SK-N-SH (cell line): ENCODE measurements around the gene TXNDC12. TPM values are rescaled to one million over a fixed set of nuclear protein-coding genes. Genes with fewer than 3 reads are reported as not detected.

Experiments
- CTCF ChIA-PET: fragments of 300-600, 350-600 bp; formaldehyde crosslinking; extraction: SDS; loops from one replicate; lab custom pipeline; 2021; lab: Yijun Ruan, JAX
- POLR2A ChIA-PET: fragments of 350-600 bp; sonication (Branson Sonifier 250); formaldehyde crosslinking; extraction: SDS; loops from one replicate; lab custom pipeline; 2020; ENCODE audit warnings: antibody characterized with exemption, inconsistent platforms; lab: Yijun Ruan, JAX
- DNase-seq: peaks from one replicate; pipeline ENCODE4 v3.0.0; 2012
- H2AFZ ChIP-seq: fragments of 200-600 bp; sonication (generic); 2 replicates; pipeline ENCODE4 v1.8.1; 2016; ENCODE audit warnings: antibody characterized with exemption, mild to moderate bottlenecking, low read depth
- H3F3A ChIP-seq: fragments of 200-600 bp; sonication (generic); replicated peaks from 2 replicates; pipeline ENCODE3; 2016; ENCODE audit warnings: antibody characterized with exemption, mild to moderate bottlenecking; ENCODE audit not compliant: insufficient read depth
- H3K27ac ChIP-seq, 2 experiments: fragments of 200-500 bp in 1 of 2; fragments of 200-600 bp in 1 of 2; sonication (Bioruptor generic) in 1 of 2; sonication (generic), shearing (Covaris generic) in 1 of 2; 2 replicates each; pipeline versions ENCODE4 v1.5.1 to v1.6.1; 2014 to 2016; ENCODE audit warnings: low read depth in 2 of 2, inconsistent platforms in 1 of 2, low read length in 1 of 2, mild to moderate bottlenecking in 1 of 2, mixed read lengths in 1 of 2
- H3K27me3 ChIP-seq: fragments of 200-600 bp; sonication (generic), shearing (Covaris generic); 2 replicates; pipeline ENCODE4 v1.6.1; 2016; ENCODE audit warnings: mixed run types; ENCODE audit not compliant: insufficient read depth
- H3K36me3 ChIP-seq, 2 experiments: fragments of 200-500 bp in 1 of 2; fragments of 200-600 bp in 1 of 2; sonication (Bioruptor generic) in 1 of 2; sonication (generic) in 1 of 2; replicated peaks in 1 of 2; 2 replicates each; pipeline versions ENCODE3 to v1.5.1; 2014 to 2016; ENCODE audit warnings: low read length in 1 of 2, mild to moderate bottlenecking in 1 of 2; ENCODE audit not compliant: insufficient read depth in 2 of 2, control insufficient read depth in 1 of 2
- H3K4me1 ChIP-seq, 2 experiments: fragments of 200-500 bp in 1 of 2; fragments of 200-600 bp in 1 of 2; sonication (Bioruptor generic) in 1 of 2; sonication (generic), shearing (Covaris generic) in 1 of 2; 2 replicates each; pipeline versions ENCODE4 v1.5.1 to v1.6.1; 2014 to 2016; ENCODE audit warnings: low read depth in 1 of 2, low read length in 1 of 2, mixed run types in 1 of 2; ENCODE audit not compliant: insufficient read depth in 2 of 2, control insufficient read depth in 1 of 2
- H3K4me2 ChIP-seq: fragments of 200-600 bp; sonication (generic), shearing (Covaris generic); 2 replicates; pipeline ENCODE4 v1.6.1; 2017; ENCODE audit warnings: mixed run types
- H3K4me3 ChIP-seq, 2 experiments: fragments of 200-500 bp in 1 of 2; fragments of 200-600 bp in 1 of 2; sonication (Bioruptor generic) in 1 of 2; sonication (generic), shearing (Covaris generic) in 1 of 2; 2 replicates each; pipeline versions ENCODE4 v1.5.1 to v1.8.1; 2014 to 2016; ENCODE audit warnings: low read depth in 2 of 2, inconsistent platforms in 1 of 2, low read length in 1 of 2, mild to moderate bottlenecking in 1 of 2, mixed read lengths in 1 of 2, moderate library complexity in 1 of 2
- H3K79me2 ChIP-seq: fragments of 200-600 bp; sonication (generic); 2 replicates; pipeline ENCODE4 v1.8.1; 2017; ENCODE audit warnings: mild to moderate bottlenecking; ENCODE audit not compliant: insufficient read depth
- H3K9ac ChIP-seq: fragments of 200-600 bp; sonication (generic); 2 replicates; pipeline ENCODE4 v1.6.1; 2017; ENCODE audit warnings: mixed run types
- H3K9me2 ChIP-seq: fragments of 200-600 bp; sonication (generic); 2 replicates; pipeline ENCODE4 v1.6.1; 2017; ENCODE audit warnings: mixed run types
- H3K9me3 ChIP-seq: fragments of 200-600 bp; sonication (generic); 2 replicates; pipeline ENCODE4 v1.6.1; 2017; ENCODE audit warnings: mixed run types, mild to moderate bottlenecking, moderate library complexity
- H4K20me1 ChIP-seq: fragments of 200-600 bp; sonication (generic); 2 replicates; pipeline ENCODE4 v1.6.1; 2017; ENCODE audit warnings: mild to moderate bottlenecking, mixed run types; ENCODE audit not compliant: insufficient read depth
- CTCF ChIP-seq: fragments of 200-600 bp; sonication (generic); IDR thresholded peaks from 2 replicates; pipeline ENCODE4 v1.6.1; 2017; ENCODE audit warnings: antibody characterized with exemption, mild to moderate bottlenecking, moderate library complexity
- ELF1 ChIP-seq: IDR thresholded peaks from 2 replicates; pipeline ENCODE4 v1.4.0; 2012
- EP300 ChIP-seq, 2 experiments: IDR thresholded peaks; 2 replicates each; pipeline versions ENCODE4 v1.4.0 to v1.6.1; 2012; ENCODE audit warnings: borderline replicate concordance in 1 of 2, low read depth in 1 of 2, low read length in 1 of 2
- FOXJ3 ChIP-seq: sonication (generic); formaldehyde crosslinking; IDR thresholded peaks from 2 replicates; pipeline ENCODE4 v1.5.1; 2020; ENCODE audit warnings: mild to moderate bottlenecking, missing genetic modification reagents
- GATA2 ChIP-seq: sonication (generic); formaldehyde crosslinking; IDR thresholded peaks from 2 replicates; pipeline ENCODE4 v1.5.0; 2020; ENCODE audit warnings: mild to moderate bottlenecking, missing genetic modification reagents
- MAX ChIP-seq: IDR thresholded peaks from 2 replicates; pipeline ENCODE4 v1.4.0; 2012; ENCODE audit warnings: low read depth
- MEF2A ChIP-seq: IDR thresholded peaks from 2 replicates; pipeline ENCODE4 v1.4.0; 2012; ENCODE audit warnings: low read depth, borderline replicate concordance
- MXI1 ChIP-seq: IDR thresholded peaks from 2 replicates; pipeline ENCODE4 v1.6.1; 2012; ENCODE audit warnings: mild to moderate bottlenecking, low read depth, low read length, improper control_type of control experiment
- NRF1 ChIP-seq: IDR thresholded peaks from 2 replicates; pipeline ENCODE4 v1.6.1; 2012; ENCODE audit warnings: low read depth, mild to moderate bottlenecking, low read length
- PBX3 ChIP-seq: IDR thresholded peaks from 2 replicates; pipeline ENCODE4; 2012
- RFX5 ChIP-seq: IDR thresholded peaks from 2 replicates; pipeline ENCODE4 v1.6.1; 2012; ENCODE audit warnings: mild to moderate bottlenecking, improper control_type of control experiment, low read length
- SIN3A ChIP-seq: IDR thresholded peaks from 2 replicates; pipeline ENCODE4 v1.6.1; 2012; ENCODE audit warnings: low read depth, mild to moderate bottlenecking, low read length, moderate library complexity, borderline replicate concordance
- TEAD4 ChIP-seq: IDR thresholded peaks from 2 replicates; pipeline ENCODE4 v1.4.0; 2012; ENCODE audit warnings: mild to moderate bottlenecking, borderline replicate concordance; ENCODE audit not compliant: insufficient read depth
- USF1 ChIP-seq: IDR thresholded peaks from 2 replicates; pipeline ENCODE4 v1.4.0; 2012; ENCODE audit warnings: low read depth, borderline replicate concordance
- ZBTB33 ChIP-seq: IDR thresholded peaks from 2 replicates; pipeline ENCODE4 v1.4.0; 2012; ENCODE audit warnings: low read depth, borderline replicate concordance
- WGBS: methylation state at CpG from one replicate; pipeline ENCODE4 v1.1.6; 2017; ENCODE audit warnings: low lambda C conversion rate; 5-methylcytosine and 5-hydroxymethylcytosine counted together
- polyA plus RNA-seq, 3 experiments: library from polyadenylated mRNA; depleted of rRNA; stranded (reverse); fragments of >200 nt; gene quantifications; 2 replicates each; pipeline ENCODE4 v1.2.3, GENCODE V29; 2012

The TXNDC12 gene
- polyA plus RNA-seq, 1 of the 3 experiments (the other 2 are of a cell fraction), result 37.2 TPM

- Histone ChIP-seq H2AFZ (no peak overlapping the region), H3K9me3 (no peaks in the 10 kb centered on the region), H3K79me2 (peaks cover 32% of the 10 kb centered on the region), H4K20me1 (no peaks in the 10 kb centered on the region), H3K4me2 (no peak overlapping the region), H3F3A (peaks cover 11% of the 10 kb centered on the region), H3K36me3 (peaks cover 8 to 35% of the 10 kb centered on the region in 2 experiments), H3K9me2 (no peaks in the 10 kb centered on the region), H3K9ac (no peak overlapping the region), H3K27ac (no peak overlapping the region), H3K4me3 (no peak overlapping the region), H3K27me3 (no peaks in the 10 kb centered on the region), H3K4me1 (peaks cover 0 to 2% of the 10 kb centered on the region in 2 experiments; a peak in 2 of 4 replicates)
- ChIA-PET CTCF (interaction anchor here (0.9 to 2.4 kb wide), 3 partner anchors 16 to 39 kb away, joined by 3 to 5 read pairs (median 3); no protein-coding TSS in a partner anchor), POLR2A (no interaction called here)
- no peak for DNase-seq
- 94% methylated on average over 1 of the region's 1 CpG for WGBS
- no peak for TF ChIP-seq EP300 (IDR thresholded peaks at IDR 0.05; ENCODE audit: borderline replicate concordance in 1 of 2, low read depth in 1 of 2, low read length in 1 of 2)
- no peak for TF ChIP-seq GATA2
- no peak for TF ChIP-seq ELF1
- no peak for TF ChIP-seq PBX3
- TF ChIP-seq ZBTB33, result no peak
- TF ChIP-seq NRF1, result no peak
- TF ChIP-seq CTCF, result no peak
- no peak for TF ChIP-seq TEAD4
- TF ChIP-seq SIN3A, result no peak
- TF ChIP-seq MXI1, result no peak
Measured at GRCh38 chr1:52037909-52038308, 17.1 kb downstream of the TXNDC12 start.

GRCh38 chr1:52037402-52037814, 17.6 kb downstream of the TXNDC12 start:
- Histone ChIP-seq H3K9me3 (no peaks in the 10 kb centered on the region), H3K27me3 (no peaks in the 10 kb centered on the region), H3K27ac (no peak overlapping the region), H3K9me2 (no peaks in the 10 kb centered on the region), H3F3A (peaks cover 11% of the 10 kb centered on the region), H4K20me1 (0 out of 2 replicates have a peak, but pooled peaks cover 2% of the 10 kb centered on the region), H2AFZ (no peak overlapping the region), H3K9ac (no peak overlapping the region), H3K4me2 (no peak overlapping the region), H3K4me3 (no peak overlapping the region), H3K36me3 (peaks cover 8 to 35% of the 10 kb centered on the region in 2 experiments), H3K79me2 (peaks cover 32% of the 10 kb centered on the region), H3K4me1 (peaks cover 0 to 7% of the 10 kb centered on the region in 2 experiments; a peak in 2 of 4 replicates)
- 84% methylated on average over 5 of the region's 5 CpGs for WGBS
- DNase-seq, result no peak
- POLR2A ChIA-PET, result interaction anchor here (1.0 kb wide), 1 partner anchor 18 kb away, joined by 3 read pairs; the partner anchor contains the start of gene TXNDC12
- no peak for TF ChIP-seq MAX
- TF ChIP-seq FOXJ3 (CRISPR knock-in tag), result no peak
- no peak for TF ChIP-seq USF1
- TF ChIP-seq MEF2A, result no peak
- TF ChIP-seq RFX5, result no peak
- TF ChIP-seq MXI1, result no peak
- CTCF ChIA-PET, result interaction anchor here (0.9 to 2.4 kb wide), 4 partner anchors 13 to 39 kb away, joined by 3 to 5 read pairs (median 3); no protein-coding TSS in a partner anchor
